Liver (tissue), 9 donors: ENCODE measurements around the gene BAG3. TPM values are rescaled to one million over a fixed set of nuclear protein-coding genes. Genes with fewer than 3 reads are reported as not detected.

Experiments used
- DNase-seq: peaks from one replicate; pipeline ENCODE4 v3.0.0-alpha.2; 2017; ENCODE audit warnings: low spot score
- H3K27ac ChIP-seq, 2 donors: one replicate each; pipeline ENCODE4 v1.7.0; 2013; ENCODE audit warnings: inconsistent platforms in 2 of 2, low read length in 2 of 2, control low read depth in 1 of 2, low read depth in 1 of 2, mild to moderate bottlenecking in 1 of 2
- H3K27me3 ChIP-seq, 4 donors: one replicate each; pipeline versions ENCODE4 v1.6.1 to v1.7.0; 2013; ENCODE audit warnings: low read length in 3 of 4, inconsistent platforms in 1 of 4, mild to moderate bottlenecking in 1 of 4, moderate library complexity in 1 of 4; ENCODE audit not compliant: control insufficient read depth in 4 of 4, insufficient read depth in 4 of 4
- H3K36me3 ChIP-seq, 4 donors: one replicate each; pipeline versions ENCODE4 v1.6.1 to v1.7.0; 2013; ENCODE audit warnings: low read length in 3 of 4, mild to moderate bottlenecking in 3 of 4, low read depth in 1 of 4, moderate library complexity in 1 of 4; ENCODE audit not compliant: control insufficient read depth in 4 of 4, insufficient read depth in 3 of 4
- H3K4me1 ChIP-seq, 4 donors: one replicate each; pipeline versions ENCODE4 v1.6.1 to v1.7.0; 2013; ENCODE audit warnings: low read length in 3 of 4, mild to moderate bottlenecking in 3 of 4, moderate library complexity in 1 of 4; ENCODE audit not compliant: control insufficient read depth in 4 of 4, insufficient read depth in 4 of 4
- H3K4me3 ChIP-seq, 3 donors: one replicate each; pipeline versions ENCODE4 v1.6.1 to v1.7.0; 2013; ENCODE audit warnings: low read length in 3 of 3, control low read depth in 1 of 3, low read depth in 1 of 3, mild to moderate bottlenecking in 1 of 3
- H3K9ac ChIP-seq, 2 donors: one replicate each; pipeline ENCODE4 v1.7.0; 2013; ENCODE audit warnings: low read length in 2 of 2, mild to moderate bottlenecking in 2 of 2, moderate library complexity in 2 of 2, control low read depth in 1 of 2, low read depth in 1 of 2
- H3K9me3 ChIP-seq, 4 donors: one replicate each; pipeline versions ENCODE4 v1.6.1 to v1.7.0; 2013; ENCODE audit warnings: low read length in 3 of 4; ENCODE audit not compliant: control insufficient read depth in 4 of 4
- EGR1 ChIP-seq, 2 donors: IDR thresholded peaks; 2 replicates each; pipeline ENCODE4 v1.6.1; 2016 to 2018; ENCODE audit warnings: antibody characterized with exemption in 2 of 2, low read depth in 2 of 2
- FOXA1 ChIP-seq: IDR thresholded peaks from 2 replicates; pipeline ENCODE4 v1.6.1; 2016; ENCODE audit warnings: antibody characterized with exemption
- FOXA2 ChIP-seq: IDR thresholded peaks from 2 replicates; pipeline ENCODE4 v1.6.1; 2016; ENCODE audit warnings: antibody characterized with exemption
- GABPA ChIP-seq, 2 donors: IDR thresholded peaks in 1 of 2; conservative IDR thresholded peaks in 1 of 2; 2 replicates each; pipeline ENCODE4 v1.6.1; 2016; ENCODE audit warnings: antibody characterized with exemption in 2 of 2, mild to moderate bottlenecking in 1 of 2, moderate library complexity in 1 of 2
- HNF4A ChIP-seq, 2 donors: conservative IDR thresholded peaks; 2 replicates each; pipeline ENCODE4 v1.6.1; 2016; ENCODE audit warnings: antibody characterized with exemption in 2 of 2, mild to moderate bottlenecking in 2 of 2
- HNF4G ChIP-seq: IDR thresholded peaks from 2 replicates; pipeline ENCODE4 v1.6.1; 2016; ENCODE audit warnings: antibody characterized with exemption
- JUND ChIP-seq, 2 donors: IDR thresholded peaks; 2 replicates each; pipeline ENCODE4 v1.6.1; 2016; ENCODE audit warnings: antibody characterized with exemption in 2 of 2
- NR2F2 ChIP-seq: IDR thresholded peaks from 2 replicates; pipeline ENCODE4 v1.6.1; 2016; ENCODE audit warnings: antibody characterized with exemption
- RAD21 ChIP-seq, 2 donors: IDR thresholded peaks; 2 replicates each; pipeline ENCODE4 v1.6.1; 2016; ENCODE audit warnings: antibody characterized with exemption in 2 of 2, mild to moderate bottlenecking in 2 of 2
- SP1 ChIP-seq: IDR thresholded peaks from 2 replicates; pipeline ENCODE4 v1.6.1; 2018; ENCODE audit warnings: antibody characterized with exemption, mild to moderate bottlenecking
- TAF1 ChIP-seq: conservative IDR thresholded peaks from 2 replicates; pipeline ENCODE4 v1.6.1; 2016; ENCODE audit warnings: antibody characterized with exemption, mild to moderate bottlenecking
- YY1 ChIP-seq: IDR thresholded peaks from 2 replicates; pipeline ENCODE4 v1.6.1; 2016; ENCODE audit warnings: antibody characterized with exemption, mild to moderate bottlenecking
- WGBS: extraction: QIAGEN DNeasy Blood & Tissue Kit; methylation state at CpG from one replicate; pipeline ENCODE4 v1.1.7; 2013; 5-methylcytosine and 5-hydroxymethylcytosine counted together
- polyA plus RNA-seq, 2 donors: library from polyadenylated mRNA; stranded (reverse) in 1 of 2; unstranded in 1 of 2; fragments of 200-250 nt in 1 of 2; fragments of >200 nt in 1 of 2; fragmentation: Nextera tagmentation in 1 of 2; extraction: Ambion mirVana in 1 of 2; gene quantifications; one replicate each; pipeline versions ENCODE4 v1.2.1 to v1.2.3, GENCODE V29; 2013 to 2015
- total RNA-seq, 2 donors: library from RNA; depleted of rRNA; stranded (reverse); fragments of >200 nt; gene quantifications; one replicate each; pipeline ENCODE4 v1.2.3, GENCODE V29; 2014
- TF ChIP-seq, protein P1 (sequence below): IDR thresholded peaks from 2 replicates; pipeline ENCODE4 v1.6.1; 2016; ENCODE audit warnings: antibody characterized with exemption
- TF ChIP-seq, protein P2 (sequence below): IDR thresholded peaks from 2 replicates; pipeline ENCODE4 v1.6.1; 2016; ENCODE audit warnings: antibody characterized with exemption
- TF ChIP-seq, protein P3 (sequence below): fragments of 150-350 bp; IDR thresholded peaks from 2 replicates; pipeline ENCODE4 v1.5.1; 2017; ENCODE audit warnings: improper control_type of control experiment, low read depth, low read length; ENCODE audit not compliant: missing input control
- TF ChIP-seq, protein P4 (sequence below): IDR thresholded peaks from 2 replicates; pipeline ENCODE4 v1.6.1; 2016; ENCODE audit warnings: antibody characterized with exemption
- TF ChIP-seq, protein P5 (sequence below): IDR thresholded peaks from 2 replicates; pipeline ENCODE4 v1.6.1; 2016; ENCODE audit warnings: antibody characterized with exemption, mild to moderate bottlenecking
- donor health status: healthy.
- donor health status: healthy.
- donor health status: healthy.
- donor health status: healthy.
- donor health status: healthy.

The BAG3 gene
- total and polyA plus RNA-seq, 4 donors, result 2.2 to 15.1 (median 6.3) TPM

DNA sequence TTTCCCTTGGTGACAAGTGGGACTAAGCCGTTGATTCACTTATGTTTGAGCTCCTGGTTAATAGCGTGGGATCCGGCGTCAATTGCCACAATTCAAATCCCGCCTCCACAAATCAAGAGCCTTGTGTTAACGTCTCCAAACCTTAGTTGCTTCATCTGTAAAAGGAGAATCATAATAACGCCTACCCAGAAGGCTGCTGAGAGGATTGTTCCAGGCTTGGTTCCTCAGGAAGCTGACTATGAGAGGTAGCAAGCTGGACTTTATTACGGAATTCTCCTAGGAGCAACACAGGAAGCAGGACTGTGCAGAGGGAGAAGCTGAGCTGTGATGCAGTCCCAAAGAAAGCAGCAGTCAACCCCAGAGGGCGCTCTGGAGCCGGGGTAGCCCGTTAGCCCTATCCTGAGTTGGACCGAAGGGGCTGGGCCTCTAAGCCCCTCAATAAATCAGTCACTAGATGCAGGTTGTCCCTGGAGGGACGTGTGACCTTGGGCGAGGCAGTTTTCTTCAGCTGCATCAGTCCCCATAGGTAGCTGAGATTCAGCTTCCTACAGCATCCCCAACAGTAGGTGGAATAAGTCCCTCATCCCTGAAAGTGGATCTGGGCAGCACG is 6.9 kb upstream of the BAG3 start:
- H3K27ac ChIP-seq, result no peak overlapping the region

More for the DNA sequence above, 6.9 kb upstream of the BAG3 start:
- Histone ChIP-seq H3K4me3 (no peak overlapping the region), H3K27me3 (no peaks in the 10 kb centered on the region), H3K4me1 (no peaks in the 10 kb centered on the region), H3K36me3 (no peaks in the 10 kb centered on the region), H3K9me3 (no peaks in the 10 kb centered on the region), H3K9ac (no peak overlapping the region)
- 79% methylated on average over 15 of the region's 15 CpGs for WGBS
- DNase-seq, result no peak
- TF ChIP-seq FOXA1, result no peak
- TF ChIP-seq EGR1 (IDR thresholded peaks at IDR 0.05; ENCODE audit: low read depth in 2 of 2), result no peak
- TF ChIP-seq, protein P1, sequence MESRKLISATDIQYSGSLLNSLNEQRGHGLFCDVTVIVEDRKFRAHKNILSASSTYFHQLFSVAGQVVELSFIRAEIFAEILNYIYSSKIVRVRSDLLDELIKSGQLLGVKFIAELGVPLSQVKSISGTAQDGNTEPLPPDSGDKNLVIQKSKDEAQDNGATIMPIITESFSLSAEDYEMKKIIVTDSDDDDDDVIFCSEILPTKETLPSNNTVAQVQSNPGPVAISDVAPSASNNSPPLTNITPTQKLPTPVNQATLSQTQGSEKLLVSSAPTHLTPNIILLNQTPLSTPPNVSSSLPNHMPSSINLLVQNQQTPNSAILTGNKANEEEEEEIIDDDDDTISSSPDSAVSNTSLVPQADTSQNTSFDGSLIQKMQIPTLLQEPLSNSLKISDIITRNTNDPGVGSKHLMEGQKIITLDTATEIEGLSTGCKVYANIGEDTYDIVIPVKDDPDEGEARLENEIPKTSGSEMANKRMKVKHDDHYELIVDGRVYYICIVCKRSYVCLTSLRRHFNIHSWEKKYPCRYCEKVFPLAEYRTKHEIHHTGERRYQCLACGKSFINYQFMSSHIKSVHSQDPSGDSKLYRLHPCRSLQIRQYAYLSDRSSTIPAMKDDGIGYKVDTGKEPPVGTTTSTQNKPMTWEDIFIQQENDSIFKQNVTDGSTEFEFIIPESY, result no peak
- TF ChIP-seq JUND (IDR thresholded peaks at IDR 0.05), result no peak
- TF ChIP-seq, protein P2, sequence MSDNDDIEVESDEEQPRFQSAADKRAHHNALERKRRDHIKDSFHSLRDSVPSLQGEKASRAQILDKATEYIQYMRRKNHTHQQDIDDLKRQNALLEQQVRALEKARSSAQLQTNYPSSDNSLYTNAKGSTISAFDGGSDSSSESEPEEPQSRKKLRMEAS, result no peak
- TF ChIP-seq FOXA2, result no peak
- no peak for TF ChIP-seq SP1
- TF ChIP-seq YY1, result no peak
- TF ChIP-seq, protein P3, sequence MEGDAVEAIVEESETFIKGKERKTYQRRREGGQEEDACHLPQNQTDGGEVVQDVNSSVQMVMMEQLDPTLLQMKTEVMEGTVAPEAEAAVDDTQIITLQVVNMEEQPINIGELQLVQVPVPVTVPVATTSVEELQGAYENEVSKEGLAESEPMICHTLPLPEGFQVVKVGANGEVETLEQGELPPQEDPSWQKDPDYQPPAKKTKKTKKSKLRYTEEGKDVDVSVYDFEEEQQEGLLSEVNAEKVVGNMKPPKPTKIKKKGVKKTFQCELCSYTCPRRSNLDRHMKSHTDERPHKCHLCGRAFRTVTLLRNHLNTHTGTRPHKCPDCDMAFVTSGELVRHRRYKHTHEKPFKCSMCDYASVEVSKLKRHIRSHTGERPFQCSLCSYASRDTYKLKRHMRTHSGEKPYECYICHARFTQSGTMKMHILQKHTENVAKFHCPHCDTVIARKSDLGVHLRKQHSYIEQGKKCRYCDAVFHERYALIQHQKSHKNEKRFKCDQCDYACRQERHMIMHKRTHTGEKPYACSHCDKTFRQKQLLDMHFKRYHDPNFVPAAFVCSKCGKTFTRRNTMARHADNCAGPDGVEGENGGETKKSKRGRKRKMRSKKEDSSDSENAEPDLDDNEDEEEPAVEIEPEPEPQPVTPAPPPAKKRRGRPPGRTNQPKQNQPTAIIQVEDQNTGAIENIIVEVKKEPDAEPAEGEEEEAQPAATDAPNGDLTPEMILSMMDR, result no peak
- TF ChIP-seq RAD21 (IDR thresholded peaks at IDR 0.05), result no peak
- TF ChIP-seq, protein P4, sequence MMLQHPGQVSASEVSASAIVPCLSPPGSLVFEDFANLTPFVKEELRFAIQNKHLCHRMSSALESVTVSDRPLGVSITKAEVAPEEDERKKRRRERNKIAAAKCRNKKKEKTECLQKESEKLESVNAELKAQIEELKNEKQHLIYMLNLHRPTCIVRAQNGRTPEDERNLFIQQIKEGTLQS, result no peak
- no peak for TF ChIP-seq HNF4A (conservative IDR thresholded peaks at IDR 0.05)
- no peak for TF ChIP-seq HNF4G
- no peak for TF ChIP-seq GABPA (IDR thresholded peaks at IDR 0.05 in 1 of 2, conservative IDR thresholded peaks at IDR 0.05 in 1 of 2)
- no peak for TF ChIP-seq TAF1
- TF ChIP-seq, protein P5, sequence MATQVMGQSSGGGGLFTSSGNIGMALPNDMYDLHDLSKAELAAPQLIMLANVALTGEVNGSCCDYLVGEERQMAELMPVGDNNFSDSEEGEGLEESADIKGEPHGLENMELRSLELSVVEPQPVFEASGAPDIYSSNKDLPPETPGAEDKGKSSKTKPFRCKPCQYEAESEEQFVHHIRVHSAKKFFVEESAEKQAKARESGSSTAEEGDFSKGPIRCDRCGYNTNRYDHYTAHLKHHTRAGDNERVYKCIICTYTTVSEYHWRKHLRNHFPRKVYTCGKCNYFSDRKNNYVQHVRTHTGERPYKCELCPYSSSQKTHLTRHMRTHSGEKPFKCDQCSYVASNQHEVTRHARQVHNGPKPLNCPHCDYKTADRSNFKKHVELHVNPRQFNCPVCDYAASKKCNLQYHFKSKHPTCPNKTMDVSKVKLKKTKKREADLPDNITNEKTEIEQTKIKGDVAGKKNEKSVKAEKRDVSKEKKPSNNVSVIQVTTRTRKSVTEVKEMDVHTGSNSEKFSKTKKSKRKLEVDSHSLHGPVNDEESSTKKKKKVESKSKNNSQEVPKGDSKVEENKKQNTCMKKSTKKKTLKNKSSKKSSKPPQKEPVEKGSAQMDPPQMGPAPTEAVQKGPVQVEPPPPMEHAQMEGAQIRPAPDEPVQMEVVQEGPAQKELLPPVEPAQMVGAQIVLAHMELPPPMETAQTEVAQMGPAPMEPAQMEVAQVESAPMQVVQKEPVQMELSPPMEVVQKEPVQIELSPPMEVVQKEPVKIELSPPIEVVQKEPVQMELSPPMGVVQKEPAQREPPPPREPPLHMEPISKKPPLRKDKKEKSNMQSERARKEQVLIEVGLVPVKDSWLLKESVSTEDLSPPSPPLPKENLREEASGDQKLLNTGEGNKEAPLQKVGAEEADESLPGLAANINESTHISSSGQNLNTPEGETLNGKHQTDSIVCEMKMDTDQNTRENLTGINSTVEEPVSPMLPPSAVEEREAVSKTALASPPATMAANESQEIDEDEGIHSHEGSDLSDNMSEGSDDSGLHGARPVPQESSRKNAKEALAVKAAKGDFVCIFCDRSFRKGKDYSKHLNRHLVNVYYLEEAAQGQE, result no peak
- TF ChIP-seq NR2F2, result no peak
